Fibroblast of the conjunctiva (primary cell): ENCODE results near the gene ASB18.

Experiments
- DNase-seq: peaks from one replicate; pipeline ENCODE4 v3.0.0-alpha.2; 2010; ENCODE audit warnings: low read depth

Gene ASB18

GRCh38 chr2:236163471-236164200 lies 100.6 kb downstream of the ASB18 start:
- DNase-seq, result no peak

- DNase-seq, result no peak
Measured at GRCh38 chr2:236162882-236163470, 101.2 kb downstream of the ASB18 start.

GRCh38 chr2:236162031-236162845 lies 102.0 kb downstream of the ASB18 start:
- DNase-seq, result no peak

GRCh38 chr2:236161531-236161930 lies 102.7 kb downstream of the ASB18 start:
- no peak for DNase-seq

- DNase-seq, result no peak
Measured at GRCh38 chr2:236161082-236161462, 103.1 kb downstream of the ASB18 start.

GRCh38 chr2:236160366-236161081 lies 103.7 kb downstream of the ASB18 start:
- no peak for DNase-seq

- DNase-seq, result no peak
Measured at GRCh38 chr2:236159778-236160170, 104.4 kb downstream of the ASB18 start.

- no peak for DNase-seq
Measured at GRCh38 chr2:236158969-236159777, 105.0 kb downstream of the ASB18 start.

- DNase-seq, result no peak
Measured at GRCh38 chr2:236157815-236158498, 106.2 kb downstream of the ASB18 start.

GRCh38 chr2:236157366-236157765 lies 106.8 kb downstream of the ASB18 start:
- no peak for DNase-seq

- no peak for DNase-seq
Measured at GRCh38 chr2:236156860-236157194, 107.4 kb downstream of the ASB18 start.

GRCh38 chr2:236156095-236156859 lies 107.9 kb downstream of the ASB18 start:
- no peak for DNase-seq

GRCh38 chr2:236155406-236155805 lies 108.8 kb downstream of the ASB18 start:
- no peak for DNase-seq

GRCh38 chr2:236146436-236146835 lies 117.8 kb downstream of the ASB18 start:
- no peak for DNase-seq

GRCh38 chr2:236143811-236144210 lies 120.4 kb downstream of the ASB18 start:
- DNase-seq, result no peak
